Measurements from ENCODE around the gene KCTD10.

DNA sequence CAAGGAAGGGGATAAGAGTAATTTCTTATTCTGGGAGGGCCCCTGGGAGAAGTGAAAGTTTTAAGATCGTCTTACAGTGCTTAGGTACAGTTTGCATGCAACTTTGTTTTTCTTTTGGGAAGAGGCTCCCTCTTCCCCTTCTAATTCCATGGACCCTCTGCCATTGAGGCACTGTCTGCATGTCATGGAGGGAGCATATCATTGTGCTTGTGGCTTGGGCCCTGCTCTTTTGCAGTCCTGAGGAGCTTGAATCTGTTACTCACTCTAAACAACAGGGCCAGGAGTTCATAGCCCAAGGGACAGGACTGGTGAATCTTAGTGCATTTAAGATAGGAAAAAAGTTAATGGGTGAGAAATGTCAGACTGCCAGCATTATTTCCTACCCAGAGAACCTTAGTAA lies 2.7 kb upstream of the KCTD10 start:
- TF ChIP-seq, protein P1, sequence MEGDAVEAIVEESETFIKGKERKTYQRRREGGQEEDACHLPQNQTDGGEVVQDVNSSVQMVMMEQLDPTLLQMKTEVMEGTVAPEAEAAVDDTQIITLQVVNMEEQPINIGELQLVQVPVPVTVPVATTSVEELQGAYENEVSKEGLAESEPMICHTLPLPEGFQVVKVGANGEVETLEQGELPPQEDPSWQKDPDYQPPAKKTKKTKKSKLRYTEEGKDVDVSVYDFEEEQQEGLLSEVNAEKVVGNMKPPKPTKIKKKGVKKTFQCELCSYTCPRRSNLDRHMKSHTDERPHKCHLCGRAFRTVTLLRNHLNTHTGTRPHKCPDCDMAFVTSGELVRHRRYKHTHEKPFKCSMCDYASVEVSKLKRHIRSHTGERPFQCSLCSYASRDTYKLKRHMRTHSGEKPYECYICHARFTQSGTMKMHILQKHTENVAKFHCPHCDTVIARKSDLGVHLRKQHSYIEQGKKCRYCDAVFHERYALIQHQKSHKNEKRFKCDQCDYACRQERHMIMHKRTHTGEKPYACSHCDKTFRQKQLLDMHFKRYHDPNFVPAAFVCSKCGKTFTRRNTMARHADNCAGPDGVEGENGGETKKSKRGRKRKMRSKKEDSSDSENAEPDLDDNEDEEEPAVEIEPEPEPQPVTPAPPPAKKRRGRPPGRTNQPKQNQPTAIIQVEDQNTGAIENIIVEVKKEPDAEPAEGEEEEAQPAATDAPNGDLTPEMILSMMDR (IDR thresholded peaks at IDR 0.05), result no peak
- no peak for TF ChIP-seq POLR2AphosphoS5 (IDR thresholded peaks at IDR 0.05)
- TF ChIP-seq POLR2A (IDR thresholded peaks at IDR 0.05), result no peak
